ENCODE data around the gene BCAS1.

The BCAS1 gene

DNA sequence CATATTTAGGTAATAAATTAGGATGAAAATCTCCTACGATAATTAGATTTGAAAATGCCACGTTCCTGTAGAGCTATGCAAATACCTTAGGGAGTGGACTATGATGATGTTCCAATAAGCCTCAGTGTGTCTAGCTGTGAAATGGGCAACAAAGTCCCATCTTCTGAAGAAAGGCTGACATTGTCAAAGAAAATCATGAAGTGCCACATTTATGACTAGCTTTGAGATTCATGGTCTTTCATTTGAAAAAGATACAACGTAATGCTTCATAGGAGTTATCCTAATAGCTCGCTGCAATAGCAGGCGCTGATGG is 23.8 kb upstream of the BCAS1 start:
- no peak overlapping the region for H3K4me3 ChIP-seq (ENCODE audit: low read depth, low read length)
- no peak for DNase-seq (ENCODE audit: low read depth)
- TF ChIP-seq, protein P1, sequence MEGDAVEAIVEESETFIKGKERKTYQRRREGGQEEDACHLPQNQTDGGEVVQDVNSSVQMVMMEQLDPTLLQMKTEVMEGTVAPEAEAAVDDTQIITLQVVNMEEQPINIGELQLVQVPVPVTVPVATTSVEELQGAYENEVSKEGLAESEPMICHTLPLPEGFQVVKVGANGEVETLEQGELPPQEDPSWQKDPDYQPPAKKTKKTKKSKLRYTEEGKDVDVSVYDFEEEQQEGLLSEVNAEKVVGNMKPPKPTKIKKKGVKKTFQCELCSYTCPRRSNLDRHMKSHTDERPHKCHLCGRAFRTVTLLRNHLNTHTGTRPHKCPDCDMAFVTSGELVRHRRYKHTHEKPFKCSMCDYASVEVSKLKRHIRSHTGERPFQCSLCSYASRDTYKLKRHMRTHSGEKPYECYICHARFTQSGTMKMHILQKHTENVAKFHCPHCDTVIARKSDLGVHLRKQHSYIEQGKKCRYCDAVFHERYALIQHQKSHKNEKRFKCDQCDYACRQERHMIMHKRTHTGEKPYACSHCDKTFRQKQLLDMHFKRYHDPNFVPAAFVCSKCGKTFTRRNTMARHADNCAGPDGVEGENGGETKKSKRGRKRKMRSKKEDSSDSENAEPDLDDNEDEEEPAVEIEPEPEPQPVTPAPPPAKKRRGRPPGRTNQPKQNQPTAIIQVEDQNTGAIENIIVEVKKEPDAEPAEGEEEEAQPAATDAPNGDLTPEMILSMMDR (conservative IDR thresholded peaks at IDR 0.05; ENCODE audit: low read depth, low read length): no peak

DNA sequence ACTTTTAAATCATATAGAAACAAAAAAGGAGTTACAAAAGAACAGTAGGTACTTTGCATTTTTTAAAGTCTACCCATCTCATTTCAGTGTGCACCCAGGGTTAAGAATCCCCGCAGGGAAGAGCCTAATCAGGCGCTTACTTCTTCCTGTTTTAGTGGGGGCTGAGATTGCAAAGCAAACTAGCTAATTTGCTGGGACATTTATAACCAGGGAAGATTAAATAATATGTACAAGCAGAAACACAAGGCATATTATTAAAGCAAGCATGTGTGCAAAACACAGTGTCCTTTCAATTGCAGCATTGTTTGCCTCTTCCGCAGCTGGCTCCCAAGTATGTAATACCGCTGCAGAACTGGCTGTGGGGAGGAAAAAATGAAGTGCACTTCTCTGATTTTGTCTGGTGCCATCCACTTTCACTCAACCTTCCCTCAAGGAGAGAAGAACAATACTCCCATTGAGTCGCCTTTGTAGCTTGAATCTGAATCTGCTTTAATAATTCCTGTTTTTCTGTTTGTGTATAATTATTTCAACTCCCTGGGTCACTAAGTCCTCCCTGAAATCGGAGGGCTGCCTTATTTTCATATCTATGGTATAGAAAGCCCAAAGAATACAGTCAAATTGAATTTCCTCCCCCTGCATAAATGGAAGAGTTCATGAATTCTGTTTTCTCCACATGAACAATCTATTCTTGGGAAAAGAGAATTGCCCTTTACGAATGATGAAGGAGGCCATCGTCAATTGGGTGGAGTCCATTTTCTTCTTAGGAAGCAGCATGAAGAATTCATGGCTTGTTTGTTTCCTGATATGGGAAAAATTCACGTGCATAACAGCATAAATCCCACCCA is 23.3 kb upstream of the BCAS1 start:
- TF ChIP-seq, protein P1 (conservative IDR thresholded peaks at IDR 0.05; ENCODE audit: low read depth, low read length): no peak
- H3K4me3 ChIP-seq (ENCODE audit: low read depth, low read length): no peak overlapping the region
- DNase-seq (ENCODE audit: low read depth): no peak

DNA sequence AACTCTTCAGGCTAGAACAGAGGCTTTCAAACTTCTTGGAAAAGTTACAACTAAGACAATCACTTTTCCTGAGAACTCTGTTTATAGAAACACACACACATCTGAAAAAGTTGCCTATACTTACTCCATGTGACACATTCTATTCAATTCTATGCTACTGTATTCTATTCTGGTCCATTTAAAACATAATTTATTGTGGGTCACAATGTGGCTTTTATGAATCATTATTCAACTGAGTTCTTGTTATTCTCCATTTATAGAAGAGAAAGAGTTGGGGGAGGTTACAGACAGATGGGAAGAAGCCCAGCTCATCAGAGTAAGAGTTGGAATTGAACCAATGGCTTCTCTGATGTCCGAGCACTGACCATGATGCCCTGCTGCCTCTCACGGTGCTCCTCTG is 21.6 kb upstream of the BCAS1 start:
- DNase-seq (ENCODE audit: low read depth): no peak
- TF ChIP-seq, protein P1 (conservative IDR thresholded peaks at IDR 0.05; ENCODE audit: low read depth, low read length): no peak
- H3K4me3 ChIP-seq (ENCODE audit: low read depth, low read length): no peak overlapping the region

DNA sequence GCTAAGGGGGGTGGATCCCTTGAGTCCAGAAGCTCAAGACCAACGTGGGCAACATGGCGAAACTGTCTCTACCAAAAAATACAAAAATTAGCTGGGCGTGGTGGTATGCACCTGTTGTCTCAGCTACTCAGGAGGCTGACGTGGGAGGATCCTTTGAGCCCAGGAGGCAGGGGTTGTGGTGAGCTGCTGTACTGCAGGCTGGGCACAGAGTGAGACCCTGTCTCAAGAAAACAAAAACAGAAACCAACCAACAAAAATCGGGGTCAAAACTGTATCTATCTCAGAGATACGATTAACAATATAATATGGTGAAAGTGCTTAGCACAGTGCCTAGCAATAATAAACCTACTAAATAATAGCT is 20.7 kb upstream of the BCAS1 start:
- TF ChIP-seq, protein P1 (conservative IDR thresholded peaks at IDR 0.05; ENCODE audit: low read depth, low read length): no peak
- no peak for DNase-seq (ENCODE audit: low read depth)
- no peak overlapping the region for H3K4me3 ChIP-seq (ENCODE audit: low read depth, low read length)

DNA sequence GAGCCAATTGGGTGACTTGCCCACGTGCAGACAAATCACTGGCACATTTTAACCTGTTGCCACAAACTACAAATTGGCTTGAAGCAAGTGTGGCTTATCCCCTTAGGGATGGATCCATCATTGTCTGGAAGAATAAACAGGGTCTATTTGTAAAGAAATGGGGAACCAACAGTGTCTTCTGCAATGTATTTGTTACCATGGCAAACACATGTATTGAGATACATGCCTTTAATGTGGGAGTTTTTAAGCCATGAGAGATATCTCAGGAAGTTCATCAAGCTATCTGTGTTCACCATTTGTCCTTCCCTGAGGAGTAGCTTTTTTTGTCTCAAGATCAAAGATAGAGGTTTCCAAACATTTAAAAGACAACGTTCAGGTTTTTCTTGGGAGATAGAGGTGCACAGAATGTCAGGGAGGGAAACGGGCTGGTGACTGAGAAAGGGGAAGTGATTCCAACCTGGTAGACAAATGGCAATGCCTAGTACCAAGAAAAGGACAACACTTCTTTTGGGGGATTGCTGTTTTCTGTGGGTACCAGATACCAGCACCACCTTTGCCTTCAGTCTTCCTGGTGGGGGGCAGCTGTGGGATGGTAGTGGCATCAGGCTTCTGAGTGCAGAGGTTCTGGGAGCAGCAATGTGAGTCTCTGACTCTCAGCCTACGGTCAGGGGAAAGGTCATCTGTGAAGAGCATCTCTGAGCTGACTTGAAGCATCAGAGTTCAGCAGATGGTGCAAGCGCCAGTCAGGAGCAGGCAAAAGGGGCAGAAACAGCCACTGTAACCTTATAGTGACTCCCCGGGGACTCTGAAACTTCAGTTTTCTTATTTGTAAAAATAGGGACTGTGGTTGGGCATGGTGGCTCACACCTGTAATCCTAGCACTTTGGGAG is 20.1 kb upstream of the BCAS1 start:
- DNase-seq (ENCODE audit: low read depth): no peak
- H3K4me3 ChIP-seq (ENCODE audit: low read depth, low read length): no peak overlapping the region
- TF ChIP-seq, protein P1 (conservative IDR thresholded peaks at IDR 0.05; ENCODE audit: low read depth, low read length): no peak

DNA sequence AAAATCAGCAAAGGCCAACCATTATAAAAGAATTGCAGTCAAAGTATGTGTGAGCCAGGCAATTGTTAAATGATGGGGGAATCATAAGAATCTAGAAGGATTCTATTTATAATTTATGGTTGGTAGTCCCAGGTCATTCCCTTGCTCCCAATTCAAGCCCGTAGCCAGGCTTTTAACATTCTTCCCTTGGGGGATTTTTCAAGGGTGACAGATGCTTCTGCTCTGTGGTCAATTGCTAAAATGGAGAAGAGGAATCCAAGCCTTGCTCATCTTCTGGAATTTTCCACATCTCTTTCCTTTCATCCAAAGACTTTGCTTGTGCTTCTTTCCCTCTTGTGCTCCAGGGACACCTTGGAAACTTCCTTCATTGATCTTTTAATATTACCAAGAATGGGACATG is 18.0 kb upstream of the BCAS1 start:
- TF ChIP-seq, protein P1 (conservative IDR thresholded peaks at IDR 0.05; ENCODE audit: low read depth, low read length): no peak

More for the DNA sequence above, 18.0 kb upstream of the BCAS1 start:
- no peak for DNase-seq (ENCODE audit: low read depth)
- no peak overlapping the region for H3K4me3 ChIP-seq (ENCODE audit: low read depth, low read length)
